HAP-1 (cell line): ENCODE results near the gene FUT2.

Source experiments
- DNase-seq, 2 experiments: peaks; one replicate each; pipeline ENCODE4 v3.0.0-alpha.2; 2016 to 2020; ENCODE audit warnings: low spot score in 2 of 2
- H3K27me3 ChIP-seq: fragments of 250-450 bp; sonication (Bioruptor Pico); 2 replicates; pipeline ENCODE4 v1.5.1; 2020; ENCODE audit warnings: low read depth, mild to moderate bottlenecking, moderate library complexity
- H3K36me3 ChIP-seq: fragments of 250-450 bp; sonication (Bioruptor Pico); replicated peaks from 2 replicates; pipeline ENCODE4 v1.5.1; 2020; ENCODE audit warnings: mild to moderate bottlenecking
- H3K4me1 ChIP-seq: fragments of 250-450 bp; sonication (Bioruptor Pico); 2 replicates; pipeline ENCODE4 v1.5.1; 2020; ENCODE audit warnings: mild to moderate bottlenecking
- H3K4me3 ChIP-seq: fragments of 250-450 bp; sonication (Bioruptor Pico); 2 replicates; pipeline ENCODE4 v1.5.1; 2020; ENCODE audit warnings: mild to moderate bottlenecking, moderate library complexity
- H3K9me3 ChIP-seq: fragments of 250-450 bp; sonication (Bioruptor Pico); 2 replicates; pipeline ENCODE4 v1.5.1; 2020; ENCODE audit warnings: mild to moderate bottlenecking, moderate library complexity
- in situ Hi-C: fragments of 300-500 bp; cut with MboI; formaldehyde crosslinking; loops from 3 replicates; pipeline ENCODE4 v1.14.3; 2020; ENCODE audit warnings: low sequenced_read_pairs, inconsistent platforms, mixed read lengths

Gene FUT2

GRCh38 chr19:48661711-48662090 lies 34.1 kb upstream of the FUT2 start:
- H3K36me3 ChIP-seq, result no peaks in the 10 kb centered on the region
- in situ Hi-C loops, result no loop called here
- no peaks in the 10 kb centered on the region for H3K27me3 ChIP-seq
- peaks cover 7% of the 10 kb centered on the region; the same call in 1 of the 2 replicates for H3K4me1 ChIP-seq
- H3K4me3 ChIP-seq, result no peak overlapping the region
- H3K9me3 ChIP-seq, result no peaks in the 10 kb centered on the region
- no peak for DNase-seq

GRCh38 chr19:48663667-48664066 lies 32.1 kb upstream of the FUT2 start:
- H3K36me3 ChIP-seq, result no peaks in the 10 kb centered on the region
- DNase-seq, result no peak
- no peaks in the 10 kb centered on the region for H3K27me3 ChIP-seq
- peaks cover 7% of the 10 kb centered on the region; the same call in 1 of the 2 replicates for H3K4me1 ChIP-seq
- H3K4me3 ChIP-seq, result no peak overlapping the region
- no peaks in the 10 kb centered on the region for H3K9me3 ChIP-seq
- in situ Hi-C loops, result no loop called here

GRCh38 chr19:48664476-48664875 lies 31.3 kb upstream of the FUT2 start:
- in situ Hi-C loops, result no loop called here
- H3K36me3 ChIP-seq, result no peaks in the 10 kb centered on the region
- peaks cover 7% of the 10 kb centered on the region; the same call in 1 of the 2 replicates for H3K4me1 ChIP-seq
- no peak for DNase-seq
- H3K27me3 ChIP-seq, result no peaks in the 10 kb centered on the region
- no peak overlapping the region for H3K4me3 ChIP-seq
- no peaks in the 10 kb centered on the region for H3K9me3 ChIP-seq

DNA sequence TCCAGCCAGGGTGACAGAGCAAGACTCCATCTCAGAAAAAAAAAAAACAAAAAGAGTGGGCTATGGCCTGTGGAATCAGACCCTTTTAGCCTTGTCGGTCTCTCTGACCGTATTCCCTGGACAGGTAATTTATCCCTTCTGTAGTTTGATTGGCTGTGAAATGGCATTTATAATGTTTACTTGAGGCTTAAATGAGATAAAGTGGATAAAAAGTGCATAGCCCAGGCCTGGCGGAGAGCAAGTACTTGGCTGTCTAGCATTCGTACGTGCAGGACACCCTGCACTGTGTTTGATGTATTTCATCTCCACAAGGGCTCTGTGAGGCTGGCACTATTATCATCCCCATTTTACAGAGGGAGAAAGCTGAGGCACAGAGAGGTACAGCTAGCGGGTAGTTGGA lies 30.0 kb upstream of the FUT2 start:
- no peak for DNase-seq
- Histone ChIP-seq H3K9me3 (no peaks in the 10 kb centered on the region), H3K4me3 (no peak overlapping the region), H3K36me3 (no peaks in the 10 kb centered on the region), H3K4me1 (peaks cover 4% of the 10 kb centered on the region; the same call in 1 of the 2 replicates), H3K27me3 (no peaks in the 10 kb centered on the region)
- in situ Hi-C loops, result no loop called here

DNA sequence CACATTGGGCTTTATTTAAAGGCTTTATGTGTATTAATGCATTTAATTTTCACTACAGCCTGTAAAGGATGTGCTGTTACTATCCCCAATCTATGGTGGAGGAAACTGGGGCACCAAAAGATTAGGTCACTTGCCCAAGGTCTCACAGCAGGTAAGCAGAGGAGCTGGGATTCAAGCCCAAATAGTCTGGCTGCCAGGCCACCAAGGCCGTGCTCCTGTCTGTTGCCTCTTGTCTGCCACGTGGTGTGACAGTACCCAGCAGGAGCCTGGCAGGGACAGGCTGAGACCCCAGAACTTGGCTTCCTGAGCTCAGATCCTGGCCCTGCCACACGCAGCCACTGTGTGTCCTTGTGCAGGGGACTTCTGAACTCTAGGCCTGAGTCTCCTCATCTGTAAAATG lies 27.4 kb upstream of the FUT2 start:
- no peak for DNase-seq
- Histone ChIP-seq H3K4me1 (no peaks in the 10 kb centered on the region), H3K4me3 (no peak overlapping the region), H3K9me3 (no peaks in the 10 kb centered on the region), H3K36me3 (no peaks in the 10 kb centered on the region), H3K27me3 (no peaks in the 10 kb centered on the region)
- in situ Hi-C loops, result no loop called here

- in situ Hi-C loops, result no loop called here
- Histone ChIP-seq H3K9me3 (no peaks in the 10 kb centered on the region), H3K36me3 (no peaks in the 10 kb centered on the region), H3K27me3 (no peaks in the 10 kb centered on the region), H3K4me3 (no peak overlapping the region), H3K4me1 (no peaks in the 10 kb centered on the region)
- DNase-seq, result no peak
Observed at GRCh38 chr19:48668761-48669160, 27.0 kb upstream of the FUT2 start.

- Histone ChIP-seq H3K4me1 (peaks cover under 1% of the 10 kb centered on the region; the same call in 1 of the 2 replicates), H3K4me3 (no peak overlapping the region), H3K36me3 (no peaks in the 10 kb centered on the region), H3K27me3 (no peaks in the 10 kb centered on the region), H3K9me3 (no peaks in the 10 kb centered on the region)
- in situ Hi-C loops, result no loop called here
- no peak for DNase-seq
Observed at GRCh38 chr19:48669903-48670668, 25.7 kb upstream of the FUT2 start.

- in situ Hi-C loops, result no loop called here
- H3K4me1 ChIP-seq, result peaks cover 2% of the 10 kb centered on the region; the same call in 1 of the 2 replicates
- no peaks in the 10 kb centered on the region for H3K27me3 ChIP-seq
- no peaks in the 10 kb centered on the region for H3K9me3 ChIP-seq
- H3K4me3 ChIP-seq, result no peak overlapping the region
- no peak for DNase-seq
- H3K36me3 ChIP-seq, result no peaks in the 10 kb centered on the region
Observed at GRCh38 chr19:48670699-48671445, 24.9 kb upstream of the FUT2 start.

DNA sequence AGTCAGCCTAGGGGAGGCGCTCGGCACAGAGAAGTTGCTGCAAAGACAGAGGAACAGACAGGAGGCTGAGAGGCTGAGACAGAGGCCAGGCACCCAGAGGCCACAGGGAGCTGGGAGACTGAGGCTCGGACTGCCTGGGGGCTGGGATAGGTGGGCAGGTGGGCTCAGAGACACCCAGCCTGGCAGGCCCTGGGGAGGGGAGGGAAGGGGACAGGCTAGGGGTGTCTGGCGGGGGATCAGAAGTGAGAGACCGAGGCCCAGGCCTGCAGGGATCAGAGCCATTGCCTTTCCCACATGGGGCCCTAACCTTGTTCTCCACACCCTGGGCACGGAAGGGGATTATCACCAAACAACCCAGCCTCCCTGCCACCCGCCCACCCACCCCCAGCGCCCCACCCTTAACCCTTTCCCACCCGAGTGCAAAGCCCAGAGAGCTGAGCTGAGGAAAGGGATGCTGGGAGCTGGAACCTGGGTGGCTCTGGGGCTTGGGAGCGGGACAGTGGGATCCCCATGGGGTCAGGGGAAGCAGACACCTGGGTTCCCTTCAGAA lies 24.2 kb upstream of the FUT2 start:
- DNase-seq, result no peak
- H3K9me3 ChIP-seq, result no peaks in the 10 kb centered on the region
- no peaks in the 10 kb centered on the region for H3K36me3 ChIP-seq
- H3K4me1 ChIP-seq, result peaks cover 2% of the 10 kb centered on the region; the same call in 1 of the 2 replicates
- no peaks in the 10 kb centered on the region for H3K27me3 ChIP-seq
- H3K4me3 ChIP-seq, result no peak overlapping the region
- in situ Hi-C loops, result no loop called here

GRCh38 chr19:48672994-48673393 lies 22.8 kb upstream of the FUT2 start, which contains the start of gene NTN5:
Gene NTN5, minus strand, starts transcription at chr19:48673017. Its CDS starts 2,031 bp downstream, at chr19:48670986.
- H3K36me3 ChIP-seq, result no peaks in the 10 kb centered on the region
- in situ Hi-C loops, result no loop called here
- no peak for DNase-seq
- no peaks in the 10 kb centered on the region for H3K9me3 ChIP-seq
- no peaks in the 10 kb centered on the region for H3K27me3 ChIP-seq
- H3K4me1 ChIP-seq, result peaks cover 2% of the 10 kb centered on the region; the same call in 1 of the 2 replicates
- no peak within 1 kb of the TSS for H3K4me3 ChIP-seq

DNA sequence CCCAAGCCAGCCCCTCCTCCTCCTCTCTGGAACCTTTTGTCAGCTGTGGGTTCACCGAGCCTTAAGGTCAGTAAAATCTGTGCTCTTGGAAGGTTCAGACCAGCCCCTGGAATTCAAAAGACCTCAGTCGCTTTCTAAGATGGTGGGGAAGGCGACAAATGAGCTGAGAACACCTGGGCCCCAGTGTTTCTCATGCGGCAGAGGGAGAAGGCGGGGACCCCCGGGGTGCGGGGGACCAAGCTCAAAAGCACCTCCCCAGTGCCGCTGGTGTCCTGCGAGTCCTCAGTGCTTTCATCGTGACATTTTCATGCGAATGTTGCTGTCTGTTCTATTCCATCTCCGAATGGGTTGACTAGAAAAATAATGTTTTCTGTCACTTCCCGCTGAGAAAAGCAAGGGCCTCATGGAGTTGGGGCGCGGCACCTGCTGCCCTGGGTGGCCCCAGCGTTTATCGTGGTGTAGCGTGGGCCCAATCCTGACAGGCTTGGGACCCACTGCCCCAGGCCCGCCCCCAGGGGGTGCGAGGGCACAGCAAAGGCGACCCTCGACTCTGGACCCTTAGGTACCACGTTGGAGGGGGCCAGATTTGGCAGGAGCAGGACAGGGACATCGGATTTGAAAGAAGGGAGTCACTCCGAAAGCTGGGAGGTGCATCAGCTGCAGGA lies 22.2 kb upstream of the FUT2 start:
- H3K27me3 ChIP-seq, result no peaks in the 10 kb centered on the region
- peaks cover 2% of the 10 kb centered on the region; the same call in 1 of the 2 replicates for H3K4me1 ChIP-seq
- no peaks in the 10 kb centered on the region for H3K9me3 ChIP-seq
- no peaks in the 10 kb centered on the region for H3K36me3 ChIP-seq
- DNase-seq, result no peak
- H3K4me3 ChIP-seq, result no peak overlapping the region
- in situ Hi-C loops, result no loop called here

- DNase-seq, result no peak
- Histone ChIP-seq H3K4me3 (no peak overlapping the region), H3K4me1 (peaks cover 2% of the 10 kb centered on the region; the same call in 1 of the 2 replicates), H3K27me3 (no peaks in the 10 kb centered on the region), H3K36me3 (no peaks in the 10 kb centered on the region), H3K9me3 (no peaks in the 10 kb centered on the region)
- in situ Hi-C loops, result no loop called here
Observed at GRCh38 chr19:48674216-48674809, 21.5 kb upstream of the FUT2 start.
